ENCODE measurements around the gene ADD1.

The ADD1 gene

DNA sequence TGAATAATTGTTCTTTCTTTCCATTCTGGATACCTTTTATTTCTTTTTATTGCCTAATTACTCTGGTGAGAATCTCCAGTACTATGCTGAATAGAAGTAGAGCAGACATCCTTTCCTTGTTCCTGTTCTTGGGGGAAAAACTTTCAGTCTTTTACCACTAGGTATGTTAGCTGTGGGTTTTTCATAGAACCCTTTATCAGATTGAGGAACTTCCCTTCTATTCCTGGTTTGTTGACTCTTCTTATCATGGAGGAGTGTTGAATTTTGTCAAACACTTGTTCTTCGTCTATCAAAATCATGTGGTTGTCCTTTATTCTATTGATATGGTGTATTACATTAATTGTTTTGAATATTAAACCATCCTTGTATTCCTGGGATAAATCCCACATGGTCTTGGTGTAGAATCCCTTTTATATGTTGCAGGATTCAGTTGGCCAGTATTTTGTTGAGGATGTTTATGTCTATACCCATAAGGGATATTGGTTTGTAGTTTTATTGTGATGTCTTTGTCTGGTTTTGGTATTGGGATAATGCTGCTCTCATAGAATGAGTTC is 27.2 kb upstream of the ADD1 start:
- H3K27ac ChIP-seq (ENCODE audit: low read depth, low read length, severe bottlenecking) = no peak overlapping the region
- WGBS, 2 experiments (ENCODE audit: insufficient coverage in 2 of 2) = no CpG with 5 or more reads among the region's 1 CpG
- H3K9me3 ChIP-seq (ENCODE audit: control insufficient read depth, low read length) = peaks cover 6% of the 10 kb centered on the region
- peaks cover 22% of the 10 kb centered on the region for H3K36me3 ChIP-seq (ENCODE audit: control insufficient read depth, insufficient read depth, low read length)
- peaks cover 9% of the 10 kb centered on the region for H3K4me1 ChIP-seq (ENCODE audit: control insufficient read depth, insufficient read depth, low read length, poor library complexity, severe bottlenecking)
- no peak overlapping the region for H3K4me3 ChIP-seq (ENCODE audit: extremely low read depth, insufficient read depth, low read length, poor library complexity, severe bottlenecking)

DNA sequence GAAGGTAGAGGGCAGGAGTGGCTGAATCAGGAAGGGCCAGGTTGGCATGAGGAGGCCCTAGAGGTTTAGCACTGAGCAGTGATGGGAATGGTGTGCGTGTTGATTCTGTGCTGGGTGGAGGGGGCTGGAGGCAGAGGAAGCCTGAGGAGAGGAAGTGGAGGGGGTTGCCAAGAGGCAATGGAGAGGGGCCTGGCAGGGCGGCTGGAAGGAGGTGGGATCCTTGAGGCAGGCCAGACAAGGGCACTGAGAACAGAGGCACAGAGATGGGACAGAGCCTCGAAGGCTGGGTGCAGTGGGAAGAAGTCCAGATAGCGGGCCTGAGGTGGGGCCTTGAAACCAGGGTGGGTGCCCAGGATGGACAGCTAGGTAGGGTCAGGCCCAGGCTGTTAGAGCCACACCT is 26.5 kb upstream of the ADD1 start:
- peaks cover 6% of the 10 kb centered on the region for H3K9me3 ChIP-seq (ENCODE audit: control insufficient read depth, low read length)
- H3K4me3 ChIP-seq (ENCODE audit: extremely low read depth, insufficient read depth, low read length, poor library complexity, severe bottlenecking) = no peak overlapping the region
- H3K4me1 ChIP-seq (ENCODE audit: control insufficient read depth, insufficient read depth, low read length, poor library complexity, severe bottlenecking) = peaks cover 3% of the 10 kb centered on the region
- H3K36me3 ChIP-seq (ENCODE audit: control insufficient read depth, insufficient read depth, low read length) = peaks cover 23% of the 10 kb centered on the region
- 93 to 100% methylated on average over 3 to 4 of the region's 4 CpGs for WGBS, 2 experiments (ENCODE audit: insufficient coverage in 2 of 2)
- no peak overlapping the region for H3K27ac ChIP-seq (ENCODE audit: low read depth, low read length, severe bottlenecking)

DNA sequence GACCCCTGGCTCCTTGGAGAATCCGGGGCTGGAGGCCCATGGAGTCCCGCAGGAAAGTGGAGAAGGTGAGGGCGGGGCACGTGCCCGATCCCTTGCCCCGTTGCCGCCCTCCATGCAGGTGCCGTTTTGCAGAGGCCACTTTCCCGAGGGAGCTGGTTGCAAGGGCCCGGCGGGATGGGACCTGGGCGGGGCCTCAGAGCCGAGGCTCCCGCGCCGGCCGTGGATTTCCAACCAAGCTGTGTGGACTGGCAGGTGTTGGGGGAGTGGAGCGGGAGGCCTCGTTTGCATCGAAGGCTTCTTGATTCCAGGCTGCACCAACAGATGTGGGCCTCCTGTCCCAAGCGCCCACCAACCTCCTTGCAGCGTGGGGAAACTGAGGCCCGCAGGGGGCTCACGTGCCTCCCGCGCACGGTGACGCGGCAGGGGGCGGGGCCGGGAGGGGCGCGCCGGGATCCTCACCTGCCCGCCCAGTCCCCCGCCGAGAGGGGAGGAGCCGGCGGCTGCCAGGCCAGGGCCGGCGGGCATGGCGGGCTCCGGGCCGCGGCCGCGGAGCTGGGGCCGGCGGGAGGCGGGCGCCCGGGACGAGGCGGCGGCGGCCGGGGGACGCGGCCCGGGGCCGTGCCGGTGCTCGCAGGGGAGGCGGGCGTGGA is 25.8 kb upstream of the ADD1 start:
- Histone ChIP-seq H3K9me3 (ENCODE audit: control insufficient read depth, low read length) (peaks cover 6% of the 10 kb centered on the region), H3K4me3 (ENCODE audit: extremely low read depth, insufficient read depth, low read length, poor library complexity, severe bottlenecking) (peak overlapping the region; percentile 50), H3K4me1 (ENCODE audit: control insufficient read depth, insufficient read depth, low read length, poor library complexity, severe bottlenecking) (no peaks in the 10 kb centered on the region), H3K36me3 (ENCODE audit: control insufficient read depth, insufficient read depth, low read length) (peaks cover 28% of the 10 kb centered on the region), H3K27ac (ENCODE audit: low read depth, low read length, severe bottlenecking) (no peak overlapping the region)
- 13 to 22% methylated on average over 35 to 55 of the region's 65 CpGs for WGBS, 2 experiments (ENCODE audit: insufficient coverage in 2 of 2)

DNA sequence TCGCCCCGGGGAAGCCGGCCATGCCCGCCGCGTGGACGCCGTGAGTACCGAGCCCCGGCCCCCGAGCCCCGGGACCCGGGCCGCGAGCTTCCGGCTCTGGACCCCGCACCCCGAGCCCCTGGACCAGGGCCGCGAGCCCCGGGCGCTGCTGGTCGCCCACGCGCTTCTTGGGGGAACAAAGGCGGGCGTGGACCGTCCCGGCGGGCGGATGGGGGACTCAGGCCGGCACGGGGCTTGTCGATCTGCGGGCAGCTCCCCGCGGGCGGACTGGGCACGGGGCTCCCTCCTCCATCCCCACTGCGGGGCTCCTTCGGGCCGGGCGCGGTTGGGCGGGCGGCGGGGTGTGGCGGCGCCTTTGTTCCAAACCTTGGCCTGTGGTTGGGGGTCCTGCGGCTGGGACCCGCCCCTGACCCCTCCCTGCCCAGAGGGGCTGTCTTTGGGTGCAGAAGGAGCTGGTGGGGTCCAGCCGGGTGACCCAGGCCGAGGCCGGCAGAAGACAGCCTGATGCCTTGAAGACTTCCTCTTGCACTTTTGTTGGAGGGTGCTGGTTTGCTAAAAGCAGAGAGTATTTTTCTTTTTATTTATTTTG is 25.2 kb upstream of the ADD1 start:
- no peak overlapping the region for H3K27ac ChIP-seq (ENCODE audit: low read depth, low read length, severe bottlenecking)
- peaks cover 35% of the 10 kb centered on the region for H3K36me3 ChIP-seq (ENCODE audit: control insufficient read depth, insufficient read depth, low read length)
- H3K4me3 ChIP-seq (ENCODE audit: extremely low read depth, insufficient read depth, low read length, poor library complexity, severe bottlenecking) = peak overlapping the region; percentile 50
- H3K9me3 ChIP-seq (ENCODE audit: control insufficient read depth, low read length) = peaks cover 6% of the 10 kb centered on the region
- WGBS, 2 experiments (ENCODE audit: insufficient coverage in 2 of 2) = 1% methylated on average over 24 to 37 of the region's 54 CpGs
- H3K4me1 ChIP-seq (ENCODE audit: control insufficient read depth, insufficient read depth, low read length, poor library complexity, severe bottlenecking) = no peaks in the 10 kb centered on the region

DNA sequence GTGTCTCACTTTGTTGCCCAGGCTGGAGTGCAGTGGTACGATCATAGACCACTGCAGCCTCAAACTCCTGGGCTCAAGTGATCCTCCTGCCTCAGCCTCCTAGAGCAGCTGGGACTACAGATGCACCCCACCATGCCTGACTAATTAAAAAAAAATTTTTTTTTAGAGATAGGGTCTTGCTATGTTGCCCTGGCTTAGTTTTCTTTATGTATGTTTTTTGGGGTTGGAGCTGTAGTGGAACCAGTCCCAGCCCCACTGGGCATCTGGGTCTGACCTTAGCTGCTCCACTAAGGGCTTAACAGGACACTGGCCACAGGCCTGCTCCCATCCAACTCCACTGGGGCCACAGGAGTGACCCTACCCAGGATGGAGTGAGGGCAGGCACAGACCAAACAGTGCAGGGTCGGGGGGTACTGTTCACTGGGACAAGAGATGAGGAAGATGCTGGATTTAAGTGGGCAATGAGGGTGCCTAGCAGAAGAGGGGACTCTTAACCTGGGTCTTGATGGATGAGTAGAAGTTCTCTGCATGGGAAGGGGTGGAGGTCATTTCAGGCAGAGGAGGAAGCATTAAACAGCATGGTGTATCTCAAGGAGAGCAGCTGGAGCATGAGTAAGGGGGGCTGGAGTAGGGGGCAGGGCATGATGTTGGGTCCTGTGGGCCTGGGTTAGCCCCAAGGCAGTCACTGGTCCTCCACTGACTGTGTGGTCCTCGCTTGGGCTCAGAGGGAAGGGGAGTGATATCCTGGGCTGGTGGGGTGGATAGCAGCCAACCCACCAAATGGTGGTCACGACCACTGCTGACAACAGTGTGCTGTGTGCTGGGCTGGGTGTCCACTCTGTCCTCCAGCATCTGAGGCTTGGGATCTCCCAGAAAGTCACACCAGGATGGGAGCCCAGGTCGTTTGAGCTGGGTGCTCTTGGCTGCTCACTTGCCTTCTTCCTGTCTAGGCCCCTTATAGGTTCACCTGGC is 24.1 kb upstream of the ADD1 start:
- Histone ChIP-seq H3K36me3 (ENCODE audit: control insufficient read depth, insufficient read depth, low read length) (peaks cover 45% of the 10 kb centered on the region), H3K4me1 (ENCODE audit: control insufficient read depth, insufficient read depth, low read length, poor library complexity, severe bottlenecking) (no peaks in the 10 kb centered on the region), H3K9me3 (ENCODE audit: control insufficient read depth, low read length) (peaks cover 6% of the 10 kb centered on the region), H3K27ac (ENCODE audit: low read depth, low read length, severe bottlenecking) (no peak overlapping the region), H3K4me3 (ENCODE audit: extremely low read depth, insufficient read depth, low read length, poor library complexity, severe bottlenecking) (peak overlapping the region; percentile 50)
- 92 to 98% methylated on average over 4 of the region's 5 CpGs for WGBS, 2 experiments (ENCODE audit: insufficient coverage in 2 of 2)

DNA sequence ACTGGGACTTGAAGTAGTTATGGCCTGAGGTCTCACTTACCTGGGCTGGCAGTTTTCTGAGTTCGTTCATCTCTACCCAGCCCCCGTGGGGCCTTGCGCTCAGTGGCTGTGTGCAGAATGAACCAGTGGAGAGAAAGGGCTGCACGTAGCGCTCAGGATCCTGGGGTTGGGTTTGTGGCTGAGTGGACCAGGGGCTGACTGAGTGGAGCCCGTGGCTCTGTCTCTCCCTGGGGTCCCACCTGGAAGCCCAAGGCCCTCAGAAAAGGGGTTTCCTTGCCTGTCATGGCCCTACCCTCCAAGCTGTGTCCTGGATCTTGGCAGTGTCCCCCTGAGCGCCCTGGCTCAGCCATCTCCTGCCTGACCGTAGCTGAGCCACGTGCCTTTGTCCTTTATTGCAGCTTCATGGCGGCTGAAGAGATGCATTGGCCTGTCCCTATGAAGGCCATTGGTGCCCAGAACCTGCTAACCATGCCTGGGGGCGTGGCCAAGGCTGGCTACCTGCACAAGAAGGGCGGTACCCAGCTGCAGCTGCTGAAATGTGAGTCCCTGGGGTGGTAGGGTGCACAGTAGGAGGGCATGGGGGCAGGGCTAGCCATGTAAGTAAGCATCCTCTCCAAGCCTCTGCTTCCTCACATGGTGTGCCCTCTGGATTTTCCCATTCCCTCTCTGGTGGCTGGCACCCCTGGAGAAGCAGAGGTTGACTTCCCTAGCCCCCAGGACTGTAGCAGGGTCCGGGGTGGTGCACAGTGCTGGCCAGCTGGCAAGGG is 23.2 kb upstream of the ADD1 start:
- peaks cover 6% of the 10 kb centered on the region for H3K9me3 ChIP-seq (ENCODE audit: control insufficient read depth, low read length)
- no peak overlapping the region for H3K4me3 ChIP-seq (ENCODE audit: extremely low read depth, insufficient read depth, low read length, poor library complexity, severe bottlenecking)
- H3K27ac ChIP-seq (ENCODE audit: low read depth, low read length, severe bottlenecking) = no peak overlapping the region
- 90% methylated on average over 13 of the region's 13 CpGs for WGBS, 2 experiments (ENCODE audit: insufficient coverage in 2 of 2)
- H3K4me1 ChIP-seq (ENCODE audit: control insufficient read depth, insufficient read depth, low read length, poor library complexity, severe bottlenecking) = no peaks in the 10 kb centered on the region
- peaks cover 53% of the 10 kb centered on the region for H3K36me3 ChIP-seq (ENCODE audit: control insufficient read depth, insufficient read depth, low read length)

DNA sequence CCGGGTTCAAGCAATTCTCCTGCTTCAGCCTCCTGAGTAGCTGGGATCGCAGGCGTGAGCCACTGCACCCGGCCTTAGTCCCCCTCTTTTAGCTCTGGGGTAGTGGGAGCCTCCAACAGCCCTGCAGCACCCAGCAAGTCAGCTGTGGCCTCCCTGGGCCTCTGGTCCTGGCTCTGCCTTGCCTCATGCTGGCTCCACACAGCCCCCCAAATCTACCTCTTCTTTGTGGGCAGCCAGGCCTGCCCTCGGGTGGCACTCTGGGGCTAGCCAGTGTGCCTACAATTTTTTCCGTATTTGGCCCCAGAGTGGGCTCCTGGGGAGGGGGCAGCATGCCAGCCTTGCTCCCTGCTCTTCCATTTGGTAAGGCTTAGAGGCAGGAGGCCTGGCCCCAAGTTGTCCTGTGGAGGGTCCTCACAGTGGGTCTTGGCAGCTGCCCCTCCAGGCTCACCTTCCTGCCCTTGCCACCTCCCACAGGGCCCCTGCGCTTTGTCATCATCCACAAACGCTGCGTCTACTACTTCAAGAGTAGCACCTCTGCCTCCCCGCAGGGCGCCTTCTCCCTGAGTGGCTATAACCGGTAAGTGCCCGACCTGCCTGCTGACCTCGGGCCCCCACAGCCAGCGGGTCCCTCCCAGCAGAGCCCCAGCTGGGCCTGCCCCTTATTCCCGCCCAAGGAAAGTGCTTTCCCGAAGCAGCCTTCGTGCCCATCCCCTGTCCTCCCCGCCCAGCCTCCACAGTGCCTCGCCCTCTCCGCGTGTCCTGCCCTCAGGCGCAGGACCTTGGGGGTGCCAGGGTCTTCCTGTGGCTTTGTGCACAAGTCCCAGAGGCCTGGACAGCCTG is 21.0 kb upstream of the ADD1 start:
- Histone ChIP-seq H3K4me1 (ENCODE audit: control insufficient read depth, insufficient read depth, low read length, poor library complexity, severe bottlenecking) (no peaks in the 10 kb centered on the region), H3K9me3 (ENCODE audit: control insufficient read depth, low read length) (no peaks in the 10 kb centered on the region), H3K4me3 (ENCODE audit: extremely low read depth, insufficient read depth, low read length, poor library complexity, severe bottlenecking) (no peak overlapping the region), H3K36me3 (ENCODE audit: control insufficient read depth, insufficient read depth, low read length) (peaks cover 61% of the 10 kb centered on the region), H3K27ac (ENCODE audit: low read depth, low read length, severe bottlenecking) (no peak overlapping the region)
- WGBS, 2 experiments (ENCODE audit: insufficient coverage in 2 of 2) = 95% methylated on average over 16 to 23 of the region's 23 CpGs

DNA sequence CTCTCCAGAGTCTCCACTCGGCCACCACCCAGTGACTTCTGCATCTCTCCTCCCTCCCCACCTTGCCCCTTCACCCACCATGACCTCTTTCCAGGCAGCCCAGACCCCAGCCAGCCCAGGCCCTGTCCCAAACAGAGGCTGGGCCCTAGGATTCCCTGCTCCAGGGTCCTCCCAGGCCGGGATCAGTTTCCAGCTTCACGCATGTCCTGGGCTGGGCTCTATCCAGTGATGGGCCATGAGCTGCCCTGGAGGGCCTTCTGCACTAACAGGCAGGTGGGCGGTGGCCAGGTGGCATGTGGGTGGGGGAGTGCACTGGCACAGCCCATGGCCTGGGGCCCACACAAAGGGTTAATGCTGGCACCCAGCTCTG is 20.4 kb upstream of the ADD1 start:
- Histone ChIP-seq H3K4me3 (ENCODE audit: extremely low read depth, insufficient read depth, low read length, poor library complexity, severe bottlenecking) (no peak overlapping the region), H3K9me3 (ENCODE audit: control insufficient read depth, low read length) (no peaks in the 10 kb centered on the region), H3K27ac (ENCODE audit: low read depth, low read length, severe bottlenecking) (no peak overlapping the region), H3K4me1 (ENCODE audit: control insufficient read depth, insufficient read depth, low read length, poor library complexity, severe bottlenecking) (no peaks in the 10 kb centered on the region), H3K36me3 (ENCODE audit: control insufficient read depth, insufficient read depth, low read length) (peaks cover 65% of the 10 kb centered on the region)
- WGBS, 2 experiments (ENCODE audit: insufficient coverage in 2 of 2) = 89 to 91% methylated on average over 4 of the region's 4 CpGs

DNA sequence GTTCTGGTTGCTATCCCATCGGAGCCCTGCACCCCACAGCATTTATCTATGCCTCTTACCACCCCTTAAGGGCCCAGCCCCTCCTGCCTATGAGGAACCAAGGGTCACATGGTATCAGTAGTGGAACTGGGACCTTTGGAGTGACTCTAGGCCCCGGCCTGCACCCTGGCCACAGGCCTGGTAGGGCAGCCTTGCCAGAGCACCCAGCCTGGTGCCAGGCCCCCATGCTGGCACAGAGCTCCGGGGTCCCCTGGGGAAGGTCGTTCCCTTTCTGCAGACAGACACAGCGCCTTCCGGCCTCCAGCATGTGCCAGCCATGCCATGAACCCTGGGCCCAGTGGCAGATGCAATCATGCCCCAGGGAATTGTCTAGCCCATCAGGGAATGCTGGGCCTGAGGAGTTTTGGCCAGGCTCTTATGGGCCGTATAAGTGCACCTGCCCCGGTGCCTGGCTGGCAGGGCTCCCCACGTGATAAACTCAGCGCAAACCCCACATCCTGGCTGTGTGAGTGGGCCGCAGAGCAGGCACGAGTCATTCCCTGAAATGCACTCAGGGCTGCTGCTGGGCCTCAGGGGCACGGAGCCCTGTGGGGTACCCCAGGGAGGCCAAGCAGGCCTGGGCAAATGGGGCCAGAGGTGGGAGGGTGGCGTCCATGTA is 19.8 kb upstream of the ADD1 start:
- peaks cover 70% of the 10 kb centered on the region for H3K36me3 ChIP-seq (ENCODE audit: control insufficient read depth, insufficient read depth, low read length)
- no peak overlapping the region for H3K27ac ChIP-seq (ENCODE audit: low read depth, low read length, severe bottlenecking)
- H3K4me1 ChIP-seq (ENCODE audit: control insufficient read depth, insufficient read depth, low read length, poor library complexity, severe bottlenecking) = no peaks in the 10 kb centered on the region
- WGBS, 2 experiments (ENCODE audit: insufficient coverage in 2 of 2) = 96 to 97% methylated on average over 12 to 14 of the region's 14 CpGs
- H3K4me3 ChIP-seq (ENCODE audit: extremely low read depth, insufficient read depth, low read length, poor library complexity, severe bottlenecking) = no peak overlapping the region
- no peaks in the 10 kb centered on the region for H3K9me3 ChIP-seq (ENCODE audit: control insufficient read depth, low read length)
